ENCODE data around the gene RFX2. TPM values are rescaled to one million over a fixed set of nuclear protein-coding genes. Genes with fewer than 3 reads are reported as not detected.

Gene RFX2
- total RNA-seq, 2 experiments from 2014 or later = 10.1 to 10.4 TPM

DNA sequence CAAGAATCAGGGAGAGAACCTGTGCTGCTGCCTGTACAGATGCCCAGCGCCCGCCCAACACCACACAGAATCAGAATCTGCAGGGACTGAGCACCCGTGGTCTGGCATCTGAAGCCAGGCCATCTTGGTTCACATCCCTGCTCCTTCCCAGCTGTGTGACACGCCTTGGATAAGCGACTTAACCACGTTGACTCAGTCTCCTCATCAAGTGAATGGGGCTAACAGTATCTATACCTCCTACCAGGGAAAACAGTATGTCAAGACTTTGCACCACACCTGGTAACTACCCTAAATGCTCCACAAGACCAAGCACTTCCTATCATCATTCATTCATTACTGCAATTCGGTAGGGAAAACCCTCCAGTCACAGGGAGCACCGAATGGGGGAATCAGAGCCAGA, 133.5 kb downstream of the RFX2 start:
- H3K9me3 Mint-ChIP-seq = no peaks in the 10 kb centered on the region
- H3K4me3 Mint-ChIP-seq = peak overlapping the region; percentile 94
- peaks cover 62% of the 10 kb centered on the region for H3K4me1 Mint-ChIP-seq
- peaks cover 27% of the 10 kb centered on the region for H3K36me3 Mint-ChIP-seq (ENCODE audit: low read depth)
- no peaks in the 10 kb centered on the region for H3K27me3 Mint-ChIP-seq
- POLR2A ChIA-PET = no interaction called here
- CTCF ChIA-PET = interaction anchor here (0.8 to 3.7 kb wide), 3 partner anchors 9 to 13 kb away, joined by 3 to 16 read pairs (median 4); no protein-coding TSS in a partner anchor
- H3K27ac Mint-ChIP-seq = peak overlapping the region; percentile 91
- DNase-seq = no peak

GRCh38 chr19:5975388-5975728, 134.9 kb downstream of the RFX2 start:
- ChIA-PET CTCF (no interaction called here), POLR2A (no interaction called here)
- peak overlapping the region; percentile 94 for H3K4me3 Mint-ChIP-seq
- no peak for DNase-seq
- H3K27ac Mint-ChIP-seq = peak overlapping the region; percentile 15
- no peaks in the 10 kb centered on the region for H3K27me3 Mint-ChIP-seq
- H3K9me3 Mint-ChIP-seq = no peaks in the 10 kb centered on the region
- H3K4me1 Mint-ChIP-seq = peaks cover 70% of the 10 kb centered on the region
- peaks cover 31% of the 10 kb centered on the region for H3K36me3 Mint-ChIP-seq (ENCODE audit: low read depth)

GRCh38 chr19:5974721-5975387, 135.4 kb downstream of the RFX2 start:
- Mint-ChIP-seq H3K4me3 (no peak overlapping the region), H3K36me3 (ENCODE audit: low read depth) (peaks cover 30% of the 10 kb centered on the region), H3K27ac (peak overlapping the region; percentile 50), H3K27me3 (no peaks in the 10 kb centered on the region), H3K4me1 (peaks cover 69% of the 10 kb centered on the region), H3K9me3 (no peaks in the 10 kb centered on the region)
- ChIA-PET CTCF (no interaction called here), POLR2A (no interaction called here)
- peak; percentile 19 for DNase-seq

DNA sequence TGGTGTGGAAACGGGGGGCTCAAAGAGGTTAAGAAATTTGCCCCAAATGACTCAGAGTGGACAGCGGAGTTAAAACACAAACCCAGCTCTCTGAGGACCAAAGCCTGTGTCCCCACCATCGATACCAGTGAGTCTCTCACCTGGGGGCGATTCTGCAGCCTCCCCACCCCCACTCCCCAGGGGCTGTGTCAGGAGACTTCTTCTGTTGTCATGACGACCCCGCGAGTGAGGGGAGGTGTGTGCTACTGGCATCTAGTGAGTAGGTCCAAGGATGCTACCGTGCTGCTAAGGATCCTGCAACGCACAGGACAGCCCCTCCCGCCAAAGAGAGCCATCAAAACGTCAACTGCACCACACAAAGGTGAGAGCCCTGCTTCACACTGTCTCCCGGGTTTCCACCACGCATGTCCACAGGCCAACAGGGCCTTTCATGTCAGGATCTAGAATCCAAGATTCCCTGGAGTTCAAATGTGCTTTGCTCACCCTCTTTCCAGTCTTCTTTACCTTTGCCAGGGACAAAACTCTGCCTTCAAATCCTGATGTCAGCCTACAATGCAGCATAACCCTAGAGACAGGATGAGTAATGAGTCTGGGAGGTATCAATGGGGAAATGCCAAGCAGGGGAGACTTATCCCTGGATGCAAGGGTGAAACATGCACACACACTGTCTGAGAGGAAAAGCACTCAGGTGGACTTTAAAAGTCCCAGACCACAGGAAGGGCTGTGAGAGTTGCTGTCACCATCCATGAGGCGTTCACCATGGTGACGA, 136.2 kb downstream of the RFX2 start:
- DNase-seq = no peak
- ChIA-PET CTCF (interaction anchor here (0.7 kb wide), 1 partner anchor 12 kb away, joined by 3 read pairs; no protein-coding TSS in a partner anchor), POLR2A (interaction anchor here (0.7 kb wide), 1 partner anchor 22 kb away, joined by 3 read pairs; no protein-coding TSS in a partner anchor)
- no peaks in the 10 kb centered on the region for H3K9me3 Mint-ChIP-seq
- H3K4me3 Mint-ChIP-seq = no peak overlapping the region
- peaks cover 30% of the 10 kb centered on the region for H3K36me3 Mint-ChIP-seq (ENCODE audit: low read depth)
- no peaks in the 10 kb centered on the region for H3K27me3 Mint-ChIP-seq
- peaks cover 67% of the 10 kb centered on the region for H3K4me1 Mint-ChIP-seq
- peak overlapping the region; percentile 50 for H3K27ac Mint-ChIP-seq

GRCh38 chr19:5973376-5973775, 136.9 kb downstream of the RFX2 start:
- POLR2A ChIA-PET = interaction anchor here (0.7 kb wide), 1 partner anchor 21 kb away, joined by 3 read pairs; no protein-coding TSS in a partner anchor
- CTCF ChIA-PET = interaction anchor here (0.7 to 1.0 kb wide), 2 partner anchors 11 to 13 kb away, joined by 3 read pairs; no protein-coding TSS in a partner anchor
- no peak overlapping the region for H3K4me3 Mint-ChIP-seq
- H3K9me3 Mint-ChIP-seq = no peaks in the 10 kb centered on the region
- no peak overlapping the region for H3K27ac Mint-ChIP-seq
- DNase-seq = no peak
- no peaks in the 10 kb centered on the region for H3K27me3 Mint-ChIP-seq
- peaks cover 29% of the 10 kb centered on the region for H3K36me3 Mint-ChIP-seq (ENCODE audit: low read depth)
- H3K4me1 Mint-ChIP-seq = peaks cover 68% of the 10 kb centered on the region

GRCh38 chr19:5972355-5972731, 138.0 kb downstream of the RFX2 start:
- peak overlapping the region; percentile 6 for H3K27ac Mint-ChIP-seq
- CTCF ChIA-PET = interaction anchor here (0.8 to 1.4 kb wide), 2 partner anchors 23 to 168 kb away, joined by 4 read pairs; no protein-coding TSS in a partner anchor
- POLR2A ChIA-PET = no interaction called here
- no peak overlapping the region for H3K4me3 Mint-ChIP-seq
- H3K27me3 Mint-ChIP-seq = no peaks in the 10 kb centered on the region
- no peak for DNase-seq
- peaks cover 77% of the 10 kb centered on the region for H3K4me1 Mint-ChIP-seq
- H3K9me3 Mint-ChIP-seq = no peaks in the 10 kb centered on the region
- peaks cover 29% of the 10 kb centered on the region for H3K36me3 Mint-ChIP-seq (ENCODE audit: low read depth)

DNA sequence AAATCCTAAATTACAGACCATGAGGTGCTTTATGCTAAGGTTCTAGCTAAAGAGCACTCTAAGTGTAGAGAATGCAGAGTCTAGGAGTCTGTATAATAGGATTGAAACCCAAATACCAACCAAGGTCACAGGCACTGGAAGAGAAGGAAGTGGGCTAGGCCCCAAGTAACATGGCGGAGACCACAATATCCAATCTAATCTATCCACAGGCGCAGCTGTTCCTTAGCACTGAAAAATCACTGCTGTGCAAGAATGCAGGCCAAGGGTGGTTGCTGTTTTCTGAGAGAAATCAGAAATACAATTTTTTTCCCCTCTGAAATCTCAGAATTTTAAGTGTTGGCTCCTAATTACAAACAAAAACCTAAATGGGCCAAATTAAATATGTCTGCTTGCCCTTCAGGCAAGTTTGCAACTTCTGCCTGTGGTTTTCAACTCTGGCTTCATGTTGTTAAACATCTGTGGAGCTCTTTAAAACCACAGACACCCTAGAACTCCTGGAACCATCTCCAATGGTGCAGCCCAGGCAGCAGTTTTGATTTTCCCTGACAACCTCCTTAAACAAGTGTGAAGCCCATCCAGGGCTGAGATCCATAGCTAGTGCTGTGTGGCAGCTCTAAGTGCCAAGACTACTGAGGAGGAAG, 138.5 kb downstream of the RFX2 start:
- Mint-ChIP-seq H3K9me3 (no peaks in the 10 kb centered on the region), H3K36me3 (ENCODE audit: low read depth) (peaks cover 28% of the 10 kb centered on the region), H3K4me1 (peaks cover 77% of the 10 kb centered on the region), H3K27me3 (no peaks in the 10 kb centered on the region), H3K27ac (peak overlapping the region; percentile 6), H3K4me3 (no peak overlapping the region)
- DNase-seq = no peak
- ChIA-PET CTCF (interaction anchor here (0.8 to 1.9 kb wide), 4 partner anchors 16 to 168 kb away, joined by 4 to 5 read pairs (median 4); no protein-coding TSS in a partner anchor), POLR2A (no interaction called here)

DNA sequence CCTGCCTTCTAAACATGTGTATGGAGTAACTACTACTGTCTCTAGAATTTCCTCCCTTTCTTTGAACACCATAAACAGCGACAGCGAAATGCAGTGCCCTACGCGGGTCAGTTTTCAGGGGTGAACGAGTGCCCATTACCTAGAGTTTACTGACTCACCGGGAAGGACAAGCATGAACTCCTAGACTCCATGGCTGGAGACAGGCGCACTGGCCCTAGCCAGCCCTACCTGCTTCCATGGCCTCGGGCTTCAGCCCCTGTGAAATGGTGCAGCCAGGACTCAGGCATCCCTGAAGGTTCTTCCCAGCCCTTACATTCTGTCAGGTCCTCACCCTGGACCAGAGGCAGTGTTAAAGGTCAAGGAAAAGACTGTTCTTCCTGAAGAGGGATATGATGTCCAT, 140.8 kb downstream of the RFX2 start:
- POLR2A ChIA-PET = no interaction called here
- H3K27ac Mint-ChIP-seq = peak overlapping the region; percentile 50
- CTCF ChIA-PET = interaction anchor here (1.8 kb wide), 1 partner anchor 8 kb away, joined by 4 read pairs; no protein-coding TSS in a partner anchor

GRCh38 chr19:5968431-5969373, 141.6 kb downstream of the RFX2 start:
- ChIA-PET POLR2A (no interaction called here), CTCF (interaction anchor here (0.9 to 2.3 kb wide), 8 partner anchors 9 to 164 kb away, joined by 3 to 17 read pairs (median 6); partner anchors contain the start of gene RANBP3)
- H3K9me3 Mint-ChIP-seq = no peaks in the 10 kb centered on the region
- DNase-seq = no peak
- H3K27ac Mint-ChIP-seq = peak overlapping the region; percentile 57
- H3K4me3 Mint-ChIP-seq = no peak overlapping the region
- no peaks in the 10 kb centered on the region for H3K27me3 Mint-ChIP-seq
- H3K4me1 Mint-ChIP-seq = peaks cover 79% of the 10 kb centered on the region
- peaks cover 18% of the 10 kb centered on the region for H3K36me3 Mint-ChIP-seq (ENCODE audit: low read depth)

More for the DNA sequence above, 140.8 kb downstream of the RFX2 start:
- DNase-seq = no peak
- Mint-ChIP-seq H3K27me3 (no peaks in the 10 kb centered on the region), H3K9me3 (no peaks in the 10 kb centered on the region), H3K4me1 (peaks cover 77% of the 10 kb centered on the region), H3K4me3 (no peak overlapping the region), H3K36me3 (ENCODE audit: low read depth) (peaks cover 23% of the 10 kb centered on the region)

GRCh38 chr19:5967994-5968430, 142.3 kb downstream of the RFX2 start:
- POLR2A ChIA-PET = interaction anchor here (0.7 kb wide), 1 partner anchor 281 kb away, joined by 3 read pairs; no protein-coding TSS in a partner anchor
- H3K36me3 Mint-ChIP-seq (ENCODE audit: low read depth) = peaks cover 18% of the 10 kb centered on the region
- peaks cover 84% of the 10 kb centered on the region for H3K4me1 Mint-ChIP-seq
- DNase-seq = peak; percentile 74
- no peak overlapping the region for H3K27ac Mint-ChIP-seq
- no peaks in the 10 kb centered on the region for H3K9me3 Mint-ChIP-seq
- H3K4me3 Mint-ChIP-seq = no peak overlapping the region
- H3K27me3 Mint-ChIP-seq = no peaks in the 10 kb centered on the region
- CTCF ChIA-PET = interaction anchor here (0.8 to 2.3 kb wide), 11 partner anchors 10 to 164 kb away, joined by 3 to 17 read pairs (median 3); partner anchors contain the start of gene RANBP3

DNA sequence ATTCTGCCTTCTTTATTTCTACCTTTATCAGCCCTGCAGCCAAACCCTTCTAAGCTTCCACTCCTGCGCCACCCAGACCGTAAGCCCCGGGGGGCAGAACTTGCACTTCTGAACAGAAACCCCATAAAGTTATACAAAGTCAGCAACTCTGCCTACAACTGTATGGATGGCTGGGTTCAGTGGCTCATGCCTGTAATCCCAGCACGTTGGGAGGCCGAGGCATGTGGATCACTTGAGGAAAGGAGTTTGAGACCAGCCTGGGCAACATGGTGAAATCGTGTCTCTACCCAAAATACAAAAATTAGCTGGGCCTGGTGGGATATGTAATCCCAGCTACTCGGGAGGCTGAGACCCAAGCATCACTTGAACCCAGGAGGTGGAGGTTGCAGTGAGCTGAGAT, 142.7 kb downstream of the RFX2 start:
- no peak for DNase-seq
- H3K27ac Mint-ChIP-seq = no peak overlapping the region
- no peaks in the 10 kb centered on the region for H3K9me3 Mint-ChIP-seq
- no peaks in the 10 kb centered on the region for H3K27me3 Mint-ChIP-seq
- H3K4me1 Mint-ChIP-seq = peaks cover 85% of the 10 kb centered on the region
- POLR2A ChIA-PET = interaction anchor here (0.7 kb wide), 1 partner anchor 280 kb away, joined by 3 read pairs; no protein-coding TSS in a partner anchor
- peaks cover 17% of the 10 kb centered on the region for H3K36me3 Mint-ChIP-seq (ENCODE audit: low read depth)
- CTCF ChIA-PET = interaction anchor here (0.8 to 2.3 kb wide), 12 partner anchors 10 to 163 kb away, joined by 3 to 17 read pairs (median 4); partner anchors contain the start of gene RANBP3
- H3K4me3 Mint-ChIP-seq = no peak overlapping the region
